ENCODE measurements around the gene TRAPPC1.

The TRAPPC1 gene

GRCh38 chr17:7897090-7897489 lies 34.7 kb downstream of the TRAPPC1 start:
- no peak for DNase-seq (ENCODE audit: extremely low read depth, low read depth)
- TF ChIP-seq CTCF (IDR thresholded peaks at IDR 0.05; ENCODE audit: low read depth, low read length): no peak

GRCh38 chr17:7894866-7895265 lies 36.9 kb downstream of the TRAPPC1 start:
- DNase-seq (ENCODE audit: extremely low read depth, low read depth): no peak
- TF ChIP-seq CTCF (IDR thresholded peaks at IDR 0.05; ENCODE audit: low read depth, low read length): no peak

DNA sequence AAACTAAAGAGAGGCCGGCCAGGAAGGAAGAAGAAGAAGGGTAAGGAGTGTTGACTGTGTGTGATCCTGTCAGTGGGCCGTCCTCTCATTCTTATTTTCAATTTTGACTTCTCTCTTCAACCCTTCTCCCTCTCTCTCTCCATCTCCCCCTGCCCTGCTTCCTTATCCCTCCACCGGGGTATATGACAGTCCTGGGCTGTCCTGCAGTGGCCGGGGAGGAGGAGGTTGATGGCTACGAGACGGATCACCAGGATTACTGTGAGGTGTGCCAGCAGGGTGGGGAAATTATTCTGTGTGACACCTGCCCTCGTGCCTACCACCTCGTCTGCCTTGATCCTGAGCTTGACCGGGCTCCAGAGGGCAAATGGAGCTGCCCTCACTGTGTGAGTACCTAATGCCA lies 37.5 kb downstream of the TRAPPC1 start:
- TF ChIP-seq CTCF (IDR thresholded peaks at IDR 0.05; ENCODE audit: low read depth, low read length): no peak
- DNase-seq (ENCODE audit: extremely low read depth, low read depth): no peak

DNA sequence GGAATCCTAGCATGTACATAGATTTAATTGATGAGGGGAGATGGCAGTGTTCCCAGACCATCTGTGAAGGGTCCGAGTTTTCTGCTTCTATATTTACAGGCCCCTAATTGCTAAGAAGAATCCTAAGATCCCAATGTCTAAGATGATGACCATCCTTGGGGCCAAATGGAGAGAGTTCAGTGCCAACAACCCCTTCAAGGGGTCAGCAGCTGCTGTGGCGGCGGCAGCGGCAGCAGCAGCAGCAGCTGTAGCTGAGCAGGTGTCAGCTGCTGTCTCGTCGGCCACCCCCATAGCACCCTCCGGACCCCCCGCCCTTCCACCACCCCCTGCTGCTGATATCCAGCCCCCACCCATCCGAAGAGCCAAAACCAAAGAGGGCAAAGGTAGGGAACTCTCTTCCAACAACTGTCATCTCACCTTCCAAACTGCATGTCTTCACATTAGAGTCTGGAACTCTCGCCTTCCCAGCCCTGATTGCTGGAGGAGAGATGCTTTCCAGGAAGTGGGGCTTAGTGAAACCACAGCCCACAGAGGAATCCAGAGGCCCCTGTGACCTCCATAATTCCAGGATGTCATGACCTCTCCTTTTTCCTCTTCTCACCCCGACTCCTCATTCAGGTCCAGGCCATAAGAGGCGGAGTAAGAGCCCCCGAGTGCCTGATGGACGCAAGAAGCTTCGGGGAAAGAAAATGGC lies 38.4 kb downstream of the TRAPPC1 start:
- DNase-seq (ENCODE audit: extremely low read depth, low read depth): no peak
- no peak for TF ChIP-seq CTCF (IDR thresholded peaks at IDR 0.05; ENCODE audit: low read depth, low read length)

DNA sequence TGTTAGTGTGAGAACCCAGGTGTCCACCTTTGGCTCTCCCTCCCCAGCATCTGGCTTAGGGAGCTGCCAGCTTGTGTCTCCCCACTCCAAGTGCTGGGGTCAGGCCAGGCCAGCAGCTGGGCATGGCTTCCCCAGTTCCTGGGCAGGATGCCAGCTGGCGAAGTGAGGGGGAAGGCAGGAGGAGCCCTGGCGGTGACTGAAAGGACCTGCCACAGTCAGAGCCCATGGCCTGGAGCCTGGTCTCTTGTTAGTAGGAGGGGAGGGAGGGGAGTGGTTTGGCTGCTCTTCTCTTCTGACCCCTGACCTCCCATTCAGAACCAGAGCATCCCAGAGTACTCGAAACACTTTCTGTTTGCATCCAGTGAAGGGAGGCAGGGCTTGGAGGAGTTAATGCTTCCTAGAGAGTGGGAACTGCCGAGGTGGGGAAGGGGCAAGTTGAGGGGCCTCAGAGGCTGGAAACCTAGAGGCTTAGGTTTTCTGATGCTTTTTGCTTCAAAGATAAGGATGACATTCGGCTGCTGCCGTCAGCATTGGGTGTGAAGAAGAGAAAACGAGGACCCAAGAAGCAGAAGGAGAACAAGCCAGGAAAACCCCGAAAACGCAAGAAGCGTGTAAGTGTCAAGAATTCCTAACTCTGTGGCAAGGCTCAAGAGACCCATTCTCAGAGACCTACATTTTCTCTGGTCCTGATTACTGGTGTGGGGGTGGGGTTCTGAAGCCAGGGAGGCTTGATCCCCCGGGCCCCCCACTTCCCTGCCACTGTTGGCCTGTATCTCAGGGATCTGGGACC lies 42.4 kb downstream of the TRAPPC1 start:
- DNase-seq (ENCODE audit: extremely low read depth, low read depth): peak; percentile 91
- peak; percentile 38 for TF ChIP-seq CTCF (IDR thresholded peaks at IDR 0.05; ENCODE audit: low read depth, low read length)

DNA sequence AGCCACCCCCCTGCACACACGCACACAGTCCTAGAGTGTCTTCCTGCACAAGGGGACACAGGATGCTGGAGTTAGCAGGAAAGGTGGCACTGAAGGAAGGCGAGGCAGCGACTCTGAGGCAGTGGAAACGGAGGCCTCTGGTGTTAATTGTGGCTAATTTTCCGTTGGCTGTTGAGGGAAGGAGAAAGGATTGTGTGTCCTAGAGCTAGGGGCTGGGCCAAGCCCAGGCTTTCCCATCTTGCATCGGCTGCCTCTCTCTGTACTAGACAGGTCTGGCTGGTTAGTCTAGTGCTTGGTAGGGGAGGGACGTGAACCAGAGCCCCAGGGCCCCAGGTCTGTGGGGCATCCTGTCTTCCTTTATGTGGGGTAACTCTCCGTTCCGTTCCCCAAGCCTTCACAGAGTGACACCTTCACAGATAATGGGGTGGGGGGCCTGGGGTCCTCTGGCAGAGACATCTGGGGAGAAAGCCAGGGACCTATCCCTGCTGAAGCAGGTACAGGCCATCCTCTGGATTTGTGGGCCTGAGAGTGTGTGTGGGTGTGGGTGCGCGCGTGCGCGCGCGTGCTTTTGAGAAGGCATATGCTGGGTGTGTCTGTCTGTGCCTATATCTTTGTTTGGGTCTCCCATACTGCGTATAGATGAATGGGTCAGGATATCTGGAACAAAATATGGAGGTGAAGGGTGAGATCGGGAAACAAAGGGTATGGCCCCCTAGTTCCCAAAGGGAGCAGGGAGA lies 43.4 kb downstream of the TRAPPC1 start, which contains the start of gene CHD3:
Gene CHD3 (plus strand): TSS at position 606 of the 737 bp plus-strand sequence. CDS start 212 bp downstream, outside the sequence.
- TF ChIP-seq CTCF (IDR thresholded peaks at IDR 0.05; ENCODE audit: low read depth, low read length): no peak
- no peak for DNase-seq (ENCODE audit: extremely low read depth, low read depth)

Data from AG09319 (cell line).